ENCODE data around the gene AIG1. TPM values are rescaled to one million over a fixed set of nuclear protein-coding genes. Genes with fewer than 3 reads are reported as not detected.

AIG1 gene
- total and polyA plus RNA-seq, 2 donors (not counting 1 experiment from before 2014, with no cell fraction given), result 40.6 to 42.2 TPM

- Histone ChIP-seq H3K27ac (ENCODE audit: insufficient read depth, low read length) (no peak overlapping the region), H3K4me2 (ENCODE audit: extremely low read depth, insufficient read depth, low read length) (no peak overlapping the region), H3K4me1 (ENCODE audit: control insufficient read depth, extremely low read depth, insufficient read depth, low read length) (no peaks in the 10 kb centered on the region), H3K36me3 (ENCODE audit: control insufficient read depth, insufficient read depth, low read length) (no peaks in the 10 kb centered on the region), H3K9me3 (ENCODE audit: control insufficient read depth, insufficient read depth, low read depth, low read length) (no peaks in the 10 kb centered on the region), H3K9ac (ENCODE audit: insufficient read depth, low read length) (no peak overlapping the region), H3K27me3 (ENCODE audit: control insufficient read depth, insufficient read depth, low read length) (no peaks in the 10 kb centered on the region), H3K4me3 (replicated peaks in 1 of 4; ENCODE audit: control extremely low read depth in 1 of 4, insufficient read depth in 1 of 4, low read depth in 3 of 4, low read length in 4 of 4) (no peak overlapping the region), H4K20me1 (ENCODE audit: control insufficient read depth, extremely low read depth, insufficient read depth, low read length) (no peaks in the 10 kb centered on the region), H3K79me2 (ENCODE audit: control insufficient read depth, insufficient read depth, low read length) (no peaks in the 10 kb centered on the region), H2AFZ (ENCODE audit: low read length) (no peak overlapping the region)
- TF ChIP-seq CTCF (conservative IDR thresholded peaks at IDR 0.05 in 1 of 2, IDR thresholded peaks at IDR 0.05 in 1 of 2; ENCODE audit: low read depth in 1 of 2, low read length in 2 of 2) (no peak), EZH2 (IDR thresholded peaks at IDR 0.05; ENCODE audit: low read length, missing control alignments) (no peak)
- no peak for DNase-seq (ENCODE audit: low read depth in 2 of 2)
Observed at GRCh38 chr6:143261899-143262436, 201.3 kb downstream of the AIG1 start.

GRCh38 chr6:143262859-143263258 lies 202.2 kb downstream of the AIG1 start:
- Histone ChIP-seq H3K27ac (ENCODE audit: insufficient read depth, low read length) (no peak overlapping the region), H3K4me2 (ENCODE audit: extremely low read depth, insufficient read depth, low read length) (no peak overlapping the region), H3K4me1 (ENCODE audit: control insufficient read depth, extremely low read depth, insufficient read depth, low read length) (no peaks in the 10 kb centered on the region), H3K4me3 (replicated peaks in 1 of 4; ENCODE audit: control extremely low read depth in 1 of 4, insufficient read depth in 1 of 4, low read depth in 3 of 4, low read length in 4 of 4) (no peak overlapping the region), H3K36me3 (ENCODE audit: control insufficient read depth, insufficient read depth, low read length) (no peaks in the 10 kb centered on the region), H3K9me3 (ENCODE audit: control insufficient read depth, insufficient read depth, low read depth, low read length) (no peaks in the 10 kb centered on the region), H3K9ac (ENCODE audit: insufficient read depth, low read length) (no peak overlapping the region), H3K27me3 (ENCODE audit: control insufficient read depth, insufficient read depth, low read length) (no peaks in the 10 kb centered on the region), H3K79me2 (ENCODE audit: control insufficient read depth, insufficient read depth, low read length) (no peaks in the 10 kb centered on the region), H4K20me1 (ENCODE audit: control insufficient read depth, extremely low read depth, insufficient read depth, low read length) (no peaks in the 10 kb centered on the region), H2AFZ (ENCODE audit: low read length) (no peak overlapping the region)
- TF ChIP-seq CTCF (conservative IDR thresholded peaks at IDR 0.05 in 1 of 2, IDR thresholded peaks at IDR 0.05 in 1 of 2; ENCODE audit: low read depth in 1 of 2, low read length in 2 of 2) (no peak), EZH2 (IDR thresholded peaks at IDR 0.05; ENCODE audit: low read length, missing control alignments) (no peak)
- no peak for DNase-seq (ENCODE audit: low read depth in 2 of 2)

GRCh38 chr6:143264379-143264778 lies 203.7 kb downstream of the AIG1 start:
- H3K4me2 ChIP-seq (ENCODE audit: extremely low read depth, insufficient read depth, low read length), result no peak overlapping the region
- DNase-seq (ENCODE audit: low read depth in 2 of 2), result no peak

More at GRCh38 chr6:143264379-143264778, 203.7 kb downstream of the AIG1 start:
- H3K36me3 ChIP-seq (ENCODE audit: control insufficient read depth, insufficient read depth, low read length), result no peaks in the 10 kb centered on the region
- no peaks in the 10 kb centered on the region for H3K27me3 ChIP-seq (ENCODE audit: control insufficient read depth, insufficient read depth, low read length)
- no peaks in the 10 kb centered on the region for H3K79me2 ChIP-seq (ENCODE audit: control insufficient read depth, insufficient read depth, low read length)
- no peaks in the 10 kb centered on the region for H4K20me1 ChIP-seq (ENCODE audit: control insufficient read depth, extremely low read depth, insufficient read depth, low read length)
- no peaks in the 10 kb centered on the region for H3K9me3 ChIP-seq (ENCODE audit: control insufficient read depth, insufficient read depth, low read depth, low read length)
- no peak overlapping the region for H3K9ac ChIP-seq (ENCODE audit: insufficient read depth, low read length)
- TF ChIP-seq CTCF (conservative IDR thresholded peaks at IDR 0.05 in 1 of 2, IDR thresholded peaks at IDR 0.05 in 1 of 2; ENCODE audit: low read depth in 1 of 2, low read length in 2 of 2), result no peak
- no peak for TF ChIP-seq EZH2 (IDR thresholded peaks at IDR 0.05; ENCODE audit: low read length, missing control alignments)
- H2AFZ ChIP-seq (ENCODE audit: low read length), result no peak overlapping the region
- no peak overlapping the region for H3K4me3 ChIP-seq (replicated peaks in 1 of 4; ENCODE audit: control extremely low read depth in 1 of 4, insufficient read depth in 1 of 4, low read depth in 3 of 4, low read length in 4 of 4)
- no peaks in the 10 kb centered on the region for H3K4me1 ChIP-seq (ENCODE audit: control insufficient read depth, extremely low read depth, insufficient read depth, low read length)
- H3K27ac ChIP-seq (ENCODE audit: insufficient read depth, low read length), result no peak overlapping the region
